ENCODE results near the gene ACCS.

ACCS gene

GRCh38 chr11:44043157-44043556 is 22.9 kb upstream of the ACCS start:
- DNase-seq, result no peak

GRCh38 chr11:44046182-44046581 is 19.9 kb upstream of the ACCS start:
- no peak for DNase-seq

GRCh38 chr11:44047298-44047697 is 18.8 kb upstream of the ACCS start:
- DNase-seq, result no peak

GRCh38 chr11:44047931-44048431 is 18.1 kb upstream of the ACCS start, which contains the start of gene ACCSL:
Gene ACCSL, plus strand, starts transcription at chr11:44047981. Its CDS starts 56 bp downstream, at chr11:44048037.
- no peak for DNase-seq

GRCh38 chr11:44049832-44050231 is 16.2 kb upstream of the ACCS start:
- no peak for DNase-seq

GRCh38 chr11:44051171-44051570 is 14.9 kb upstream of the ACCS start:
- DNase-seq, result no peak

GRCh38 chr11:44057340-44057739 is 8.7 kb upstream of the ACCS start:
- DNase-seq, result no peak

GRCh38 chr11:44058275-44058674 is 7.8 kb upstream of the ACCS start:
- no peak for DNase-seq

GRCh38 chr11:44065161-44065661 is 859 bp upstream of the ACCS start:
- DNase-seq, result no peak

- DNase-seq, result no peak
These were observed 667 bp downstream of the ACCS start for GRCh38 chr11:44066732-44067141.

GRCh38 chr11:44067266-44067665 is 1.2 kb downstream of the ACCS start:
- no peak for DNase-seq

GRCh38 chr11:44068180-44068579 is 2.1 kb downstream of the ACCS start:
- no peak for DNase-seq

- no peak for DNase-seq
These were observed 5.1 kb downstream of the ACCS start for GRCh38 chr11:44071157-44071556.

GRCh38 chr11:44072757-44073658 is 6.9 kb downstream of the ACCS start:
- no peak for DNase-seq

GRCh38 chr11:44078794-44079193 is 12.7 kb downstream of the ACCS start:
- DNase-seq, result no peak

- DNase-seq, result no peak
These were observed 13.3 kb downstream of the ACCS start for GRCh38 chr11:44079376-44079775.

GRCh38 chr11:44080951-44081350 is 14.9 kb downstream of the ACCS start:
- no peak for DNase-seq

- no peak for DNase-seq
These were observed 16.6 kb downstream of the ACCS start for GRCh38 chr11:44082645-44083044.

- no peak for DNase-seq
These were observed 17.4 kb downstream of the ACCS start for GRCh38 chr11:44083433-44083832.

- DNase-seq, result no peak
These were observed 17.8 kb downstream of the ACCS start for GRCh38 chr11:44083906-44084305.

- no peak for DNase-seq
These were observed 19.3 kb downstream of the ACCS start for GRCh38 chr11:44085330-44085729.

GRCh38 chr11:44088377-44088776 is 22.3 kb downstream of the ACCS start:
- DNase-seq, result no peak

- no peak for DNase-seq
These were observed 22.8 kb downstream of the ACCS start for GRCh38 chr11:44088871-44089270.

GRCh38 chr11:44090539-44090938 is 24.5 kb downstream of the ACCS start:
- no peak for DNase-seq

Data from activated CD4-positive, alpha-beta T cell treated with anti-CD3 and anti-CD28 coated beads for 4 hours (primary cell).